Measurements from ENCODE around the gene RNF19B. TPM values are rescaled to one million over a fixed set of nuclear protein-coding genes. Genes with fewer than 3 reads are reported as not detected.

Gene RNF19B
- total RNA-seq, 1 donor from 2014 or later = 20.1 TPM

DNA sequence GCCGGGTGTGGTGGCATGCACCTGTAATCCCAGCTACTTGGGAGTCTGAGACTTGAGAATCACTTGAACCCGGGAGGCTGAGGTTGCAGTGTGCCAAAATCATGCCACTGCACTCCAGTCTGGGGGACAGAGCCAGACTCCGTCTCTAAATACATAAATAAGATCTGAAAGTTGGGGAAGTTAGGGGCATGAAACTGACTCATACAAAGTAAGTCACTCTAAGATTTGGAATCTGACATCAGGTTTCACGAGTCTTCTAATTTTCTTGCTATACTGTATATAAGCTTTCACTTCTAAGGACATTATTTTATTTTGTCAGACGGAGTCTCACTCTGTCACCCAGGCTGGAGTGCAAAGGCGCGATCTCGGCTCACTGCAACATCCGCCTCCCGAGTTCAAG lies 30.1 kb downstream of the RNF19B start:
- H3K4me3 Mint-ChIP-seq = no peak overlapping the region
- DNase-seq (ENCODE audit: extremely low spot score, unreplicated experiment) = no peak
- H3K9me3 Mint-ChIP-seq = no peaks in the 10 kb centered on the region
- H3K4me1 Mint-ChIP-seq (ENCODE audit: unreplicated experiment) = peaks cover 10% of the 10 kb centered on the region
- TF ChIP-seq, protein P1, sequence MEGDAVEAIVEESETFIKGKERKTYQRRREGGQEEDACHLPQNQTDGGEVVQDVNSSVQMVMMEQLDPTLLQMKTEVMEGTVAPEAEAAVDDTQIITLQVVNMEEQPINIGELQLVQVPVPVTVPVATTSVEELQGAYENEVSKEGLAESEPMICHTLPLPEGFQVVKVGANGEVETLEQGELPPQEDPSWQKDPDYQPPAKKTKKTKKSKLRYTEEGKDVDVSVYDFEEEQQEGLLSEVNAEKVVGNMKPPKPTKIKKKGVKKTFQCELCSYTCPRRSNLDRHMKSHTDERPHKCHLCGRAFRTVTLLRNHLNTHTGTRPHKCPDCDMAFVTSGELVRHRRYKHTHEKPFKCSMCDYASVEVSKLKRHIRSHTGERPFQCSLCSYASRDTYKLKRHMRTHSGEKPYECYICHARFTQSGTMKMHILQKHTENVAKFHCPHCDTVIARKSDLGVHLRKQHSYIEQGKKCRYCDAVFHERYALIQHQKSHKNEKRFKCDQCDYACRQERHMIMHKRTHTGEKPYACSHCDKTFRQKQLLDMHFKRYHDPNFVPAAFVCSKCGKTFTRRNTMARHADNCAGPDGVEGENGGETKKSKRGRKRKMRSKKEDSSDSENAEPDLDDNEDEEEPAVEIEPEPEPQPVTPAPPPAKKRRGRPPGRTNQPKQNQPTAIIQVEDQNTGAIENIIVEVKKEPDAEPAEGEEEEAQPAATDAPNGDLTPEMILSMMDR (conservative IDR thresholded peaks at IDR 0.05) = no peak
- H3K27me3 Mint-ChIP-seq = no peaks in the 10 kb centered on the region
- H3K36me3 Mint-ChIP-seq = peaks cover 16% of the 10 kb centered on the region
- no peak overlapping the region for H3K27ac Mint-ChIP-seq

- H3K9me3 Mint-ChIP-seq = no peaks in the 10 kb centered on the region
- DNase-seq (ENCODE audit: extremely low spot score, unreplicated experiment) = no peak
- H3K27ac Mint-ChIP-seq = peak overlapping the region; percentile 12
- no peaks in the 10 kb centered on the region for H3K27me3 Mint-ChIP-seq
- H3K4me3 Mint-ChIP-seq = peak overlapping the region; percentile 10
- TF ChIP-seq, protein P1 (conservative IDR thresholded peaks at IDR 0.05) = peak; percentile 39
- peaks cover 8% of the 10 kb centered on the region for H3K4me1 Mint-ChIP-seq (ENCODE audit: unreplicated experiment)
- H3K36me3 Mint-ChIP-seq = peaks cover 14% of the 10 kb centered on the region
Measured at GRCh38 chr1:32933742-32934322, 30.8 kb downstream of the RNF19B start.

DNA sequence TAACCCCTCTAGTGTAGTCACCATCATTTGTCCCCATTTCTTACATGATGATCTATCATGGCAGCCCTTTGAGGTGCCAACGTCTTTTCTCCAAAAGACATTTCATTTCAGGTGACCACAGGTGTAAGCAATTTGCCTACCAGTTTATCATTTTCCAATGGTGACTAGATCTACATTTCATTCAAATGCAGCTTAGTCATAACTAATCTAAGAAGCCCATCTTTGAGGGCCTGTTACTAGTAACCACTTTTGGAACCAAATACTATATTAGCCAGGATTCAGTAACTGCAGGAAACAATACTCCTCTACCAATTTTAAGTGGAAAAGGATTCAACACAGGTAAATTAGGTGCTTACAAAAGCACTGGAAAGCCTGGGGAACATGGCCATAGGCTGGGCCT lies 32.8 kb downstream of the RNF19B start:
- no peaks in the 10 kb centered on the region for H3K27me3 Mint-ChIP-seq
- H3K36me3 Mint-ChIP-seq = peaks cover 6% of the 10 kb centered on the region
- no peak for DNase-seq (ENCODE audit: extremely low spot score, unreplicated experiment)
- H3K4me1 Mint-ChIP-seq (ENCODE audit: unreplicated experiment) = peaks cover 8% of the 10 kb centered on the region
- TF ChIP-seq, protein P1 (conservative IDR thresholded peaks at IDR 0.05) = no peak
- no peak overlapping the region for H3K27ac Mint-ChIP-seq
- peaks cover 9% of the 10 kb centered on the region for H3K9me3 Mint-ChIP-seq
- no peak overlapping the region for H3K4me3 Mint-ChIP-seq

DNA sequence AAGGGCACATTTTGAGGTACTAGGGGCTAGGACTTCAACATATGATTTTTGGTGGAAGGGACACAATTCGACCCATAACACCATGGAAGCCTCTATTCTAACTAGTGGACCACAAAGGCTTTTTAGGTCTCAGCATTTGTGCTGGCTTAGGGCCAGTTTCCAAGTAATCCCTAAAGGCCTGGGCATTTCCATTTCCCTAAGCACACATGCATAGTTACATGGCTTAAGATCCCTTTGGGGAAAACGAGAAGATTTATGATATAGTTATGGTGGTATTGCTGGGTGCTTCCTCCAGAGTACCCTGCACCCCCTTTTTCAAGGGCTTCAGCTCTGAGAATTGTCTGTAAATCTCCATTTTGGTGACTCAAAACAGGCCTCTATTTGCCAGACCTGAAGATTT lies 35.2 kb downstream of the RNF19B start:
- peaks cover 10% of the 10 kb centered on the region for H3K9me3 Mint-ChIP-seq
- H3K27me3 Mint-ChIP-seq = peaks cover 15% of the 10 kb centered on the region
- no peak overlapping the region for H3K4me3 Mint-ChIP-seq
- no peaks in the 10 kb centered on the region for H3K36me3 Mint-ChIP-seq
- H3K4me1 Mint-ChIP-seq (ENCODE audit: unreplicated experiment) = peaks cover 29% of the 10 kb centered on the region
- DNase-seq (ENCODE audit: extremely low spot score, unreplicated experiment) = no peak
- TF ChIP-seq, protein P1 (conservative IDR thresholded peaks at IDR 0.05) = no peak
- no peak overlapping the region for H3K27ac Mint-ChIP-seq

GRCh38 chr1:32928715-32929114 lies 35.9 kb downstream of the RNF19B start:
- TF ChIP-seq, protein P1 (conservative IDR thresholded peaks at IDR 0.05) = no peak
- no peak for DNase-seq (ENCODE audit: extremely low spot score, unreplicated experiment)
- Mint-ChIP-seq H3K4me3 (no peak overlapping the region), H3K36me3 (no peaks in the 10 kb centered on the region), H3K4me1 (ENCODE audit: unreplicated experiment) (peaks cover 24% of the 10 kb centered on the region), H3K9me3 (peaks cover 10% of the 10 kb centered on the region), H3K27me3 (peaks cover 20% of the 10 kb centered on the region), H3K27ac (no peak overlapping the region)

GRCh38 chr1:32928285-32928684 lies 36.3 kb downstream of the RNF19B start:
- DNase-seq (ENCODE audit: extremely low spot score, unreplicated experiment) = no peak
- peaks cover 10% of the 10 kb centered on the region for H3K9me3 Mint-ChIP-seq
- no peaks in the 10 kb centered on the region for H3K36me3 Mint-ChIP-seq
- H3K4me1 Mint-ChIP-seq (ENCODE audit: unreplicated experiment) = peaks cover 22% of the 10 kb centered on the region
- no peak overlapping the region for H3K4me3 Mint-ChIP-seq
- TF ChIP-seq, protein P1 (conservative IDR thresholded peaks at IDR 0.05) = no peak
- H3K27ac Mint-ChIP-seq = no peak overlapping the region
- peaks cover 22% of the 10 kb centered on the region for H3K27me3 Mint-ChIP-seq
